Epithelial cell of proximal tubule (primary cell): Measurements from ENCODE around the gene CTU1. TPM values are rescaled to one million over a fixed set of nuclear protein-coding genes. Genes with fewer than 3 reads are reported as not detected.

Source experiments
- DNase-seq: peaks from one replicate; pipeline ENCODE4 v3.0.0-alpha.2; 2011; ENCODE audit warnings: low read depth
- H3K4me3 ChIP-seq: 2 replicates; pipeline ENCODE4 v1.5.1; 2011; ENCODE audit warnings: low read depth, mild to moderate bottlenecking, low read length
- total RNA-seq: library from RNA; depleted of rRNA; stranded (reverse); fragments of >200 nt; gene quantifications from 2 replicates; pipeline ENCODE4 v1.2.3, GENCODE V29; 2015
- TF ChIP-seq, protein P1 (sequence below): conservative IDR thresholded peaks from 2 replicates; pipeline ENCODE4 v1.5.1; 2012; ENCODE audit warnings: low read depth, mild to moderate bottlenecking, low read length

Gene CTU1
- total RNA-seq, 1 donor from 2014 or later: 12.5 TPM

DNA sequence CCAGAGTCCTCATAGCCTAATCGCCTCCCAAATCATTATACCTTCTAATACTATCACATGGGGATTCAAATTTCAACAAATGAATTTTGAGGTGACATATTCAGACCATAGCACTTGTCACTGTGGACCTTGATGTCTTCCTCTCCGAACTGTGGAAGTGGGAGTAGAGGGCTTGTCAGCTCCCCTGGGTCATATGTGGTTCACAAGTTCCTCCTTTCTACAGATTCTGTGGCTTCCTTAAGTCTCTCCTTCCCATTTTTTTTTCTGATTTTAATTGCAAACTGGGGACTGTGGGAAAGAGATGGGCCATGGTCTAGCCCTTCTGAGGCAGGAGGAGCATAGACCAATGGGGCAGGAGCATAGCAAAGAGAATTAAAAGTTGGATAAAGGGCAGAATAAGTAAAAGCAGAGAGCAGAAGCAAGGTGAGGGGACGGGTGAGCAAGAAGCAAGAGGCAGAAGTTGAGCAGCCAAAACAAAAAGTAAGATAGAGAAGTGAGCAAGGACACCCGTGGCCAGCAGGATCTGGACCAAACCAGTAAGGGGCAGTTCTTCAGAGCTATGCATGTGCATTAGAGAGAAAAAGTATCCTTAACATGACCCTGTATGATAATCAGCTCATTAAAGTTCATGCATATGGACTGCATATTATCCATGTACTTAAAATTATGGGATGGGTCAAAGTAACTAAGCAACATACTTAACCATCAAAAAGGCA is 31.2 kb upstream of the CTU1 start:
- H3K4me3 ChIP-seq: no peak overlapping the region
- TF ChIP-seq, protein P1, sequence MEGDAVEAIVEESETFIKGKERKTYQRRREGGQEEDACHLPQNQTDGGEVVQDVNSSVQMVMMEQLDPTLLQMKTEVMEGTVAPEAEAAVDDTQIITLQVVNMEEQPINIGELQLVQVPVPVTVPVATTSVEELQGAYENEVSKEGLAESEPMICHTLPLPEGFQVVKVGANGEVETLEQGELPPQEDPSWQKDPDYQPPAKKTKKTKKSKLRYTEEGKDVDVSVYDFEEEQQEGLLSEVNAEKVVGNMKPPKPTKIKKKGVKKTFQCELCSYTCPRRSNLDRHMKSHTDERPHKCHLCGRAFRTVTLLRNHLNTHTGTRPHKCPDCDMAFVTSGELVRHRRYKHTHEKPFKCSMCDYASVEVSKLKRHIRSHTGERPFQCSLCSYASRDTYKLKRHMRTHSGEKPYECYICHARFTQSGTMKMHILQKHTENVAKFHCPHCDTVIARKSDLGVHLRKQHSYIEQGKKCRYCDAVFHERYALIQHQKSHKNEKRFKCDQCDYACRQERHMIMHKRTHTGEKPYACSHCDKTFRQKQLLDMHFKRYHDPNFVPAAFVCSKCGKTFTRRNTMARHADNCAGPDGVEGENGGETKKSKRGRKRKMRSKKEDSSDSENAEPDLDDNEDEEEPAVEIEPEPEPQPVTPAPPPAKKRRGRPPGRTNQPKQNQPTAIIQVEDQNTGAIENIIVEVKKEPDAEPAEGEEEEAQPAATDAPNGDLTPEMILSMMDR: no peak
- no peak for DNase-seq

DNA sequence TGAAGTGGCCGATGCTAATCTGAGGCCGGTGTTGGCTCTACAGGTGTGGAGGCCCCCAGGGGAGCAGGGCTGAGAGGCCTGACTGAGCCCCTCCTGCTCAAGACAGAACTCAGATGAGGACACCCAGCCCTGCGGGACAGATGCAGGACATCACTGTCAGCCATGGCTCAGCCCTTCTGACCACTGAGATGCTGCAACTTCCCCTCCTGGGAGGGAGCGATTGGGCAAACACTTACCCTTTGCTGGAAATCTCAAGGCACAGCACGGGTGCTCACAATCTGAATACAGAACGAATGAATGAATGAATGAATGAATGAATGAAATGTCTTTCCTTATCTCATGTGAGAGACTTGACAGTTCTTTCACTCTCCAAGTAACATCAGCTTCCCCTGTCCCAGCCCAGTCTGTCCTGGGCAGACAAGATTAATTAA is 30.4 kb upstream of the CTU1 start:
- no peak overlapping the region for H3K4me3 ChIP-seq
- TF ChIP-seq, protein P1: no peak
- no peak for DNase-seq

DNA sequence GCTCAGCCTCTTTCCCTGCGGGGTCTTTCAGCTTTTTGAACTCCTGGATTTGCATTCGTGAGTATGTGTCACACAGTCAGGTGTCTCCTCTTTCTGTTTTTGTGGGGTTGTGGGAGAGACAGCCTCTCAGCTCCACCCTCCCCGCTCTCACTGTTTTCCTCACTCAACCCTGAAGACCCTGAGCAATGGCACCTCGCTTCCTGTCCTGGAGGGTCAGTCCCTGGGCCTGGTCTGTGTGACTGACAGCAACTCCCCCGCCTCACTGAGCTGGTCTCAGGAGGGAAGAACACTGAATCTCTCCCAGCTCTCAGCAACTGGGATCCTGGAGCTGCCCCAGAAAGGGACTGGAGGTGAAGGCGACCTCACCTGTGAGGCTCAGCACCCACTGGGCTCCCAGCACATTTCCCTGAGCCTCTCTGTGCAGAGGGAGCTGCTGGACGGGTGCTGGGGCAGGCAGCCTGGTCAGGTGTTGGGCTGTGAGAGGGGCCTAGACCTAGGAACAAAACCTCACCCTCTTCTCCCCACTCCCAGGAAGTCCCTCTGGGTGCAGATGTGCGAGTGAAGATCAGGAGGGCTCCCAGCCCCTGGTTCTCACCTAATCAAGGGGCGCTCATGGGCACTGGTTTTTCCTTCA is 29.7 kb upstream of the CTU1 start:
- TF ChIP-seq, protein P1: no peak
- no peak overlapping the region for H3K4me3 ChIP-seq
- DNase-seq: no peak

DNA sequence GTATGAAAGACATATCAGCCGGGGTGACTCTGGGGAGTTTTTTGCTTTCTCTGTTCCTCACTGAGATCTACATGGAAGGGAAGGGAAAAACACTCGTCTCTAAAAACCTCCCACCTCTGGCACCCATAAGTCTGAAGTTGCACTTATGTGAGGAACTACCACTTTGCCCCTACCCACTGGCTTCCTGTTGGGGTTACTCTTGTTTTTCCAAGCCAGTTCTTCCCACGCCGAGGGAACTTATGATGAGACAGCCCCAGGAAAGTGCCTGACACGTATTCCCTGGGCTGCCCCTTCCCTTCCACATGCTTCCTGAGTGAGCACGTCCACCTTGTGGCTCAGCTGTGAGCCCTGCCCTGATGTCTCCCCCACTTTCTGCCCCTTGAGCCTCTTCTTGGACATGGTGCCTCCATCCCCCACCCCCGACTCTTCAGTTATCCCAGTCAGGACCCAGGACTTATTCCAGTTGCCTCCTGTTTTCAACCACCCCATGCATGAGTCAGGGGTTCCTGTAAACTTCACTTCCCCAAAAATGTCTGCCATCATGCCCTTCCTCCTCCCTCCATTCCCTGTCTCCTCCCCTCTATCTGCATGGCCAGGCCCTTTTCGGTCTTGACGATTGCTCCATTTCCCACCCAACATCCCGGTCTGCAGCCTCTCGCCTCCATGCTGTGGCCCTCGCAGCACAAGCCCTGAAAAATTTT is 28.8 kb upstream of the CTU1 start:
- TF ChIP-seq, protein P1: no peak
- no peak for DNase-seq
- no peak overlapping the region for H3K4me3 ChIP-seq

DNA sequence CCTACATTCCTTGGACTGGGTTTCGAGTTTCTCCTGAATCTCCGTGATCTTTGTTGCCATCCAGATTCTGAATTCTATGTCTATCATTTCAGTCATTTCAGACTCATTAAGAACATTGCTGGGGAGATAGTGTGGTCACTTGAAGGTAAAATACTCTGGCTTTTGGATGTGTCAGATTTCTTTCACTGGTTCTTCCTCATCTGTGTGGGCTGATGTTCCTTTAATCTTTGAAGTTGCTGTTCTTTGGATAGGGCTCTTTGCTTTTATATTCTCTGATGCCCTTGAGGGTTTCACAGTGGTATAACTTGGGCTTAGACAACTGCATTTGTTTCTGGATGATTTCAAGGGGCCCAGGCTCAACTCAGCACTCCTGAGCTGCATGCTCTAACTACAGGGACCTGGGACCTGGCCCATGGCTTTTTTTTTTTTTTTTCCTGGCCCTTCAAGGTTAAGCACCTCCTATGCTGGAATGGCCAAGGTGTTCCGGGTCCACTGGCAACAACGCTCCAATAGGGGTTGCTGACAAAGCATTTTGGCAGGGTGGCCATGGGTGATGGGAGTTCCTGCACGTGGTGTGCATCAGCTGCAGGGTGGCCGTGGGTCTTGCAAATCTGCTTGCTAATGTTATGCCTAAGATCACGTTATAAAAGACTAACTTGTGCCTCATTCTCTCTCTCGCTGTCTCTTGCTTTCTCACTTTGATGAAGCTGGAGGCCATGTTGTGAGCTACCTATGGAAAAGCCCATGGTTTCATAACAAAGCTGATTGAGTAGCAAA is 28.0 kb upstream of the CTU1 start:
- DNase-seq: no peak
- H3K4me3 ChIP-seq: no peak overlapping the region
- TF ChIP-seq, protein P1: no peak

DNA sequence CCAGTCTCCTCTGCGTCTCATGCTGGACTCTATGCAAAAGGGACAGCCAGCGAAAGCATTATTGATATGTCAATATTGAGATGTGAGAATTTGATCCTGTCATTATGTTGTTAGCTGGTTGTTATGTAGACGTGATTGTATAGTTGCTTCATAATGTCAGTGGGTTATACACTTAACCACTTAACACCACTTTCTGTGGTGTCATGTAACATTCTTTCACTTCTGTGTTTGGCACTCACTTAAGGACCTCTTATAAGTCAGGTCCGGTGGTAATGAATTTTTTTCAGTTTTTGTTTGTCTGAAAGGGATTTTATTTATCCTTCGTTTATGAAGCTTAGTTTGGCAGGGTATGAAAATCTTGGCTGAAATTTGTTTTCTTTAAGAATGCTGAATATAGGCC is 26.8 kb upstream of the CTU1 start:
- no peak overlapping the region for H3K4me3 ChIP-seq
- TF ChIP-seq, protein P1: no peak
- DNase-seq: no peak
